OCI-LY7 (cell line): Measurements from ENCODE around the gene GTF3C6. TPM values are rescaled to one million over a fixed set of nuclear protein-coding genes. Genes with fewer than 3 reads are reported as not detected.

ENCODE experiments used
- BruUV-seq: library from RNA; stranded (reverse); fragments of 400-500 nt; replicated peaks from 2 replicates; lab custom pipeline; 2021; lab: Mats Ljungman, UMichigan
- CTCF ChIA-PET: fragments of 300-600 bp; sonication (Branson Sonifier 250); formaldehyde crosslinking; loops from one replicate; lab custom pipeline; 2022; ENCODE audit warnings: antibody characterized with exemption; ENCODE audit not compliant: unreplicated experiment; lab: Charles Lee
- POLR2A ChIA-PET: fragments of 300-600 bp; sonication (Branson Sonifier 250); formaldehyde crosslinking; loops from one replicate; lab custom pipeline; 2022; ENCODE audit warnings: antibody characterized with exemption; lab: Charles Lee
- DNase-seq: peaks from one replicate; pipeline ENCODE4 v3.0.0-alpha.2; 2015; ENCODE audit warnings: low spot score
- H2AFZ ChIP-seq: fragments of 200-600 bp; sonication (generic), shearing (Covaris generic); 2 replicates; pipeline ENCODE4 v1.6.1; 2014; ENCODE audit warnings: mild to moderate bottlenecking, antibody characterized with exemption, low read length, moderate library complexity
- H3K27ac ChIP-seq: fragments of 200-600 bp; sonication (generic); 2 replicates; pipeline ENCODE4 v1.5.1; 2014; ENCODE audit warnings: mixed run types, low read depth, mild to moderate bottlenecking, moderate library complexity, low read length, inconsistent platforms; ENCODE audit not compliant: poor library complexity, severe bottlenecking
- H3K36me3 ChIP-seq: fragments of 200-600 bp; sonication (generic); 2 replicates; pipeline ENCODE4 v1.6.1; 2014; ENCODE audit warnings: mild to moderate bottlenecking, antibody characterized with exemption, low read length, moderate library complexity, mixed read lengths; ENCODE audit not compliant: insufficient read depth
- H3K4me1 ChIP-seq: fragments of 200-600 bp; sonication (generic); 2 replicates; pipeline ENCODE4 v1.5.1; 2014; ENCODE audit warnings: mild to moderate bottlenecking, low read length; ENCODE audit not compliant: insufficient read depth, poor library complexity, severe bottlenecking
- H3K4me2 ChIP-seq: fragments of 200-600 bp; sonication (generic); 2 replicates; pipeline ENCODE4 v1.6.1; 2014; ENCODE audit warnings: mild to moderate bottlenecking, low read length
- H3K4me3 ChIP-seq: fragments of 200-600 bp; sonication (generic); 2 replicates; pipeline ENCODE4 v1.5.1; 2014; ENCODE audit warnings: mild to moderate bottlenecking, low read depth, low read length; ENCODE audit not compliant: poor library complexity, severe bottlenecking
- H3K79me2 ChIP-seq: fragments of 200-600 bp; sonication (generic); 2 replicates; pipeline ENCODE4 v1.6.1; 2016; ENCODE audit warnings: low read depth, mild to moderate bottlenecking, low read length, moderate library complexity, mixed read lengths; ENCODE audit not compliant: insufficient read depth
- H3K9me2 ChIP-seq: fragments of 200-600 bp; sonication (generic); 2 replicates; pipeline ENCODE4 v1.6.1; 2016; ENCODE audit warnings: mild to moderate bottlenecking, low read length, mixed read lengths; ENCODE audit not compliant: insufficient read depth
- H3K9me3 ChIP-seq: fragments of 200-600 bp; sonication (generic); 2 replicates; pipeline ENCODE4 v1.6.1; 2014; ENCODE audit warnings: mild to moderate bottlenecking, mixed run types, low read length, mixed read lengths
- H4K20me1 ChIP-seq: fragments of 200-600 bp; sonication (generic); 2 replicates; pipeline ENCODE4 v1.6.1; 2014; ENCODE audit warnings: mild to moderate bottlenecking, antibody characterized with exemption, low read length, moderate library complexity, mixed read lengths; ENCODE audit not compliant: insufficient read depth
- CTCF ChIP-seq: fragments of 200-600 bp; sonication (generic); conservative IDR thresholded peaks from 2 replicates; pipeline ENCODE4 v1.5.1; 2014; ENCODE audit warnings: mild to moderate bottlenecking, antibody characterized with exemption, low read length, moderate library complexity, mixed read lengths
- EZH2phosphoT487 ChIP-seq: fragments of 200-600 bp; sonication (generic); IDR thresholded peaks from 2 replicates; pipeline ENCODE4 v1.6.1; 2018; ENCODE audit warnings: low read depth, borderline replicate concordance, mild to moderate bottlenecking, mixed run types, antibody characterized with exemption, low read length, moderate library complexity, mixed read lengths
- intact Hi-C: fragments of 100-400 bp; cut with micrococcal nuclease; formaldehyde crosslinking; loops from one replicate; pipeline ENCODE4 v1.10.0; 2022; ENCODE audit not compliant: unreplicated experiment
- total RNA-seq, 2 experiments: library from RNA; depleted of rRNA in 1 of 2; stranded (reverse); fragments of >200 nt in 1 of 2; shearing (Covaris generic) in 1 of 2; gene quantifications; 2 replicates each; pipeline ENCODE4 v1.2.3, GENCODE V29; 2014 to 2022

GTF3C6 gene
- total RNA-seq, 2 experiments from 2014 or later = 29.7 to 71.0 TPM

DNA sequence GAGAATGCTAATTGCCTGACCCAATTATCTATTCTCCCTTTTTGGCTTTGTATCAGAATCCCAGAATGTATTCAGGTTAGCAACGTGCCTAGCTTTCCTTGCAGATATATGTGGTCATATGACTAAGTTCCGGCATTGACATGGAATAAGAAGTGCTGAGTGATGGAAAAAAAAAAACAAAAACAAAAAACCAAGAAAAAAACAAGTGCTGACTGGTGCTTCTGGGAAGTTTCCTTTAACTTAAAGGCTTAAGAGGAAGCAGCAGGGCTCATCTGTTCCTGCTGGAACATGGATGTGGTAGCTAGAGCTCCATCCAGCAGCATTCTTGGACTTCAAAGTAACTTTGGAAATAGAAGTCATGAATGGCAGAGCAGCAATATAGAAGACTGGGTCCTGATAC, 13.0 kb downstream of the GTF3C6 start:
- no peak overlapping the region for H3K4me2 ChIP-seq
- H4K20me1 ChIP-seq = no peaks in the 10 kb centered on the region
- no peak overlapping the region for H2AFZ ChIP-seq
- no peaks in the 10 kb centered on the region for H3K4me1 ChIP-seq
- no peaks in the 10 kb centered on the region for H3K9me2 ChIP-seq
- POLR2A ChIA-PET = interaction anchor here (0.5 to 4.1 kb wide), 5 partner anchors 11 to 31 kb away, joined by 3 to 18 read pairs (median 10); partner anchors contain the start of genes GTF3C6 and RPF2
- TF ChIP-seq EZH2phosphoT487 (no peak), CTCF (no peak)
- intact Hi-C loops = no loop called here
- DNase-seq = no peak
- peaks cover 22% of the 10 kb centered on the region for H3K36me3 ChIP-seq
- no peaks in the 10 kb centered on the region for H3K9me3 ChIP-seq
- BruUV-seq = no TSS peak
- no peaks in the 10 kb centered on the region for H3K79me2 ChIP-seq
- CTCF ChIA-PET = no interaction called here
- no peak overlapping the region for H3K27ac ChIP-seq
- H3K4me3 ChIP-seq = no peak overlapping the region

GRCh38 chr6:110976575-110976974, 18.1 kb downstream of the GTF3C6 start:
- POLR2A ChIA-PET = interaction anchor here (0.6 to 1.2 kb wide), 4 partner anchors 9 to 37 kb away, joined by 3 to 5 read pairs (median 4); no protein-coding TSS in a partner anchor
- BruUV-seq = no TSS peak

More at GRCh38 chr6:110976575-110976974, 18.1 kb downstream of the GTF3C6 start:
- no peaks in the 10 kb centered on the region for H4K20me1 ChIP-seq
- H3K4me2 ChIP-seq = no peak overlapping the region
- no peak for DNase-seq
- H3K4me3 ChIP-seq = no peak overlapping the region
- no peaks in the 10 kb centered on the region for H3K36me3 ChIP-seq
- CTCF ChIA-PET = no interaction called here
- peaks cover 10% of the 10 kb centered on the region for H3K4me1 ChIP-seq
- no peak overlapping the region for H3K27ac ChIP-seq
- H3K9me3 ChIP-seq = no peaks in the 10 kb centered on the region
- TF ChIP-seq EZH2phosphoT487 (no peak), CTCF (no peak)
- no peaks in the 10 kb centered on the region for H3K79me2 ChIP-seq
- no peak overlapping the region for H2AFZ ChIP-seq
- intact Hi-C loops = no loop called here
- H3K9me2 ChIP-seq = no peaks in the 10 kb centered on the region
